Endodermal cell (in vitro differentiated cells): ENCODE data around the gene CFAP298. TPM values are rescaled to one million over a fixed set of nuclear protein-coding genes. Genes with fewer than 3 reads are reported as not detected.

ENCODE experiments used
- DNase-seq: peaks from one replicate; pipeline ENCODE4 v3.0.0-alpha.2; 2017
- H3K27ac ChIP-seq: 2 replicates; pipeline ENCODE4 v1.5.1; 2013; ENCODE audit warnings: mild to moderate bottlenecking, low read depth, low read length, moderate library complexity
- H3K27me3 ChIP-seq: 2 replicates; pipeline ENCODE4 v1.6.1; 2013; ENCODE audit warnings: mild to moderate bottlenecking, low read length, moderate library complexity; ENCODE audit not compliant: insufficient read depth, control insufficient read depth, poor library complexity, severe bottlenecking
- H3K36me3 ChIP-seq: 2 replicates; pipeline ENCODE4 v1.7.0; 2013; ENCODE audit warnings: mild to moderate bottlenecking, low read length, moderate library complexity; ENCODE audit not compliant: control insufficient read depth, insufficient read depth
- H3K4me1 ChIP-seq: one replicate; pipeline ENCODE4 v1.7.0; 2013; ENCODE audit warnings: low read length; ENCODE audit not compliant: control insufficient read depth, insufficient read depth
- H3K4me3 ChIP-seq: 2 replicates; pipeline ENCODE4 v1.5.1; 2013; ENCODE audit warnings: mild to moderate bottlenecking, low read length, moderate library complexity
- H3K9ac ChIP-seq: 2 replicates; pipeline ENCODE4 v1.6.1; 2013; ENCODE audit warnings: mild to moderate bottlenecking, low read length, moderate library complexity; ENCODE audit not compliant: poor library complexity, severe bottlenecking; ENCODE audit errors: extremely low read depth
- H3K9me3 ChIP-seq: 2 replicates; pipeline ENCODE4 v1.6.1; 2013; ENCODE audit warnings: mild to moderate bottlenecking, low read length, moderate library complexity; ENCODE audit not compliant: control insufficient read depth
- H3K27ac Mint-ChIP-seq: 2 replicates; pipeline ENCODE4 v1.8.0; 2020; ENCODE audit warnings: mixed read lengths
- H3K27me3 Mint-ChIP-seq: 2 replicates; pipeline ENCODE4 v1.8.0; 2021; ENCODE audit warnings: mild to moderate bottlenecking, mixed read lengths; ENCODE audit not compliant: insufficient read depth
- H3K36me3 Mint-ChIP-seq: 2 replicates; pipeline ENCODE4 v1.8.0; 2020; ENCODE audit warnings: low read depth, mixed read lengths
- H3K4me1 Mint-ChIP-seq: 2 replicates; pipeline ENCODE4 v1.8.0; 2020; ENCODE audit warnings: mixed read lengths
- H3K4me3 Mint-ChIP-seq: 2 replicates; pipeline ENCODE4 v1.8.0; 2020; ENCODE audit warnings: mild to moderate bottlenecking, moderate library complexity, mixed read lengths
- H3K9me3 Mint-ChIP-seq: 2 replicates; pipeline ENCODE4 v1.8.0; 2020; ENCODE audit warnings: mild to moderate bottlenecking, mixed read lengths
- WGBS, 2 experiments: methylation state at CpG; one replicate each; pipeline versions ENCODE4 v1.1.5 to v1.1.7; 2013; ENCODE audit warnings: missing lambda C conversion rate in 2 of 2, mixed read lengths in 1 of 2; ENCODE audit not compliant: insufficient coverage in 1 of 2, insufficient read length in 1 of 2; 5-methylcytosine and 5-hydroxymethylcytosine counted together
- total RNA-seq, 2 donors: library from RNA; stranded (reverse); fragmentation: NEBNext Ultra II Directional in 1 of 2; extraction: Animal tissue kit (Norgen Biotek cat#: 25700) in 1 of 2; gene quantifications; 2 replicates in 1 of 2; 3 replicates in 1 of 2; pipeline ENCODE4 v1.2.1, GENCODE V29; 2021
- TF ChIP-seq, protein P1 (sequence below): fragments of 200-600 bp; sonication (generic); conservative IDR thresholded peaks from 2 replicates; pipeline ENCODE4 v1.5.0; 2021; ENCODE audit warnings: antibody characterized with exemption, mild to moderate bottlenecking

CFAP298 gene
- total RNA-seq, 2 donors from 2014 or later, result 57.3 to 62.2 TPM

GRCh38 chr21:32554832-32555638, 57.1 kb downstream of the CFAP298 start:
- H3K27ac ChIP-seq, result no peak overlapping the region
- peaks cover 5% of the 10 kb centered on the region for H3K4me1 Mint-ChIP-seq
- no peaks in the 10 kb centered on the region for H3K9me3 Mint-ChIP-seq
- H3K36me3 ChIP-seq, result no peaks in the 10 kb centered on the region
- DNase-seq, result no peak
- no peaks in the 10 kb centered on the region for H3K36me3 Mint-ChIP-seq
- 92 to 94% methylated on average over 2 to 4 of the region's 4 CpGs for WGBS, 2 experiments
- no peak overlapping the region for H3K4me3 Mint-ChIP-seq
- H3K27me3 Mint-ChIP-seq, result peaks cover 2% of the 10 kb centered on the region
- H3K4me1 ChIP-seq, result no peaks in the 10 kb centered on the region
- no peaks in the 10 kb centered on the region for H3K9me3 ChIP-seq
- H3K9ac ChIP-seq, result no peak overlapping the region
- H3K4me3 ChIP-seq, result no peak overlapping the region
- TF ChIP-seq, protein P1, sequence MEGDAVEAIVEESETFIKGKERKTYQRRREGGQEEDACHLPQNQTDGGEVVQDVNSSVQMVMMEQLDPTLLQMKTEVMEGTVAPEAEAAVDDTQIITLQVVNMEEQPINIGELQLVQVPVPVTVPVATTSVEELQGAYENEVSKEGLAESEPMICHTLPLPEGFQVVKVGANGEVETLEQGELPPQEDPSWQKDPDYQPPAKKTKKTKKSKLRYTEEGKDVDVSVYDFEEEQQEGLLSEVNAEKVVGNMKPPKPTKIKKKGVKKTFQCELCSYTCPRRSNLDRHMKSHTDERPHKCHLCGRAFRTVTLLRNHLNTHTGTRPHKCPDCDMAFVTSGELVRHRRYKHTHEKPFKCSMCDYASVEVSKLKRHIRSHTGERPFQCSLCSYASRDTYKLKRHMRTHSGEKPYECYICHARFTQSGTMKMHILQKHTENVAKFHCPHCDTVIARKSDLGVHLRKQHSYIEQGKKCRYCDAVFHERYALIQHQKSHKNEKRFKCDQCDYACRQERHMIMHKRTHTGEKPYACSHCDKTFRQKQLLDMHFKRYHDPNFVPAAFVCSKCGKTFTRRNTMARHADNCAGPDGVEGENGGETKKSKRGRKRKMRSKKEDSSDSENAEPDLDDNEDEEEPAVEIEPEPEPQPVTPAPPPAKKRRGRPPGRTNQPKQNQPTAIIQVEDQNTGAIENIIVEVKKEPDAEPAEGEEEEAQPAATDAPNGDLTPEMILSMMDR, result no peak
- H3K27ac Mint-ChIP-seq, result no peak overlapping the region
- no peaks in the 10 kb centered on the region for H3K27me3 ChIP-seq

- H3K4me3 Mint-ChIP-seq, result no peak overlapping the region
- H3K9me3 Mint-ChIP-seq, result no peaks in the 10 kb centered on the region
- peaks cover 2% of the 10 kb centered on the region for H3K27me3 Mint-ChIP-seq
- Histone ChIP-seq H3K4me1 (no peaks in the 10 kb centered on the region), H3K9ac (no peak overlapping the region), H3K9me3 (no peaks in the 10 kb centered on the region), H3K36me3 (no peaks in the 10 kb centered on the region), H3K4me3 (no peak overlapping the region), H3K27ac (no peak overlapping the region), H3K27me3 (no peaks in the 10 kb centered on the region)
- no peak overlapping the region for H3K27ac Mint-ChIP-seq
- H3K4me1 Mint-ChIP-seq, result peaks cover 4% of the 10 kb centered on the region
- no peak for DNase-seq
- WGBS, 2 experiments, result 88 to 100% methylated on average over 2 to 3 of the region's 3 CpGs
- no peaks in the 10 kb centered on the region for H3K36me3 Mint-ChIP-seq
- TF ChIP-seq, protein P1, result no peak
These were observed 62.3 kb downstream of the CFAP298 start for GRCh38 chr21:32549886-32550285.

GRCh38 chr21:32549440-32549839, 62.7 kb downstream of the CFAP298 start:
- no peaks in the 10 kb centered on the region for H3K4me1 ChIP-seq
- Mint-ChIP-seq H3K36me3 (no peaks in the 10 kb centered on the region), H3K27ac (no peak overlapping the region), H3K27me3 (peaks cover 2% of the 10 kb centered on the region), H3K9me3 (no peaks in the 10 kb centered on the region), H3K4me1 (peaks cover 4% of the 10 kb centered on the region), H3K4me3 (no peak overlapping the region)
- 85% methylated on average over 1 of the region's 1 CpG; no CpG with 5 or more reads in 1 of the 2 experiments for WGBS, 2 experiments
- no peaks in the 10 kb centered on the region for H3K27me3 ChIP-seq
- TF ChIP-seq, protein P1, result no peak
- no peak overlapping the region for H3K27ac ChIP-seq
- no peaks in the 10 kb centered on the region for H3K36me3 ChIP-seq
- H3K9ac ChIP-seq, result no peak overlapping the region
- H3K9me3 ChIP-seq, result no peaks in the 10 kb centered on the region
- no peak for DNase-seq
- no peak overlapping the region for H3K4me3 ChIP-seq

Other genes starting within 250 kb of the CFAP298 start
- 10 to 100 TPM in 1 of 2 donors, 1 to 10 TPM in 1; 9.4 to 14.0 TPM for gene URB1, start 219.4 kb downstream of the CFAP298 start, total RNA-seq
- under 1 TPM in 1 of 2 donors, not detected in 1; 0.68 TPM for gene EVA1C, start 199.7 kb downstream of the CFAP298 start, total RNA-seq
- gene TCP10L, start 26.9 kb downstream of the CFAP298 start, total RNA-seq, result 1 to 10 TPM in 1 of 2 donors, under 1 TPM in 1; 0.95 to 1.4 TPM
- 10 to 100 TPM in 1 of 2 donors, 1 to 10 TPM in 1; 6.0 to 12.2 TPM for gene SYNJ1, start 115.6 kb upstream of the CFAP298 start, total RNA-seq
- 10 to 100 TPM; 78.3 to 93.9 TPM for gene PAXBP1, start 159.4 kb upstream of the CFAP298 start, total RNA-seq